Measurements from ENCODE around the gene KLC1.
"Not testable (repeated sequence)": the region's sequence is repeated elsewhere in the genome, so short reads cannot be mapped to it uniquely, and the experiment has no call there.

GRCh38 chr14:103609081-103609480 lies 19.9 kb upstream of the KLC1 start:
- not testable (repeated sequence) for TF ChIP-seq POLR2A (IDR thresholded peaks at IDR 0.05; ENCODE audit: low read length); CBX2 (IDR thresholded peaks at IDR 0.05; ENCODE audit: borderline replicate concordance, low read depth); MAZ (IDR thresholded peaks at IDR 0.05; ENCODE audit: borderline replicate concordance, low read depth, low read length); EP300 (IDR thresholded peaks at IDR 0.05); CTCF (IDR thresholded peaks at IDR 0.05); USF2 (IDR thresholded peaks at IDR 0.05); HDAC2 (IDR thresholded peaks at IDR 0.05); RNF2 (IDR thresholded peaks at IDR 0.05; ENCODE audit: borderline replicate concordance, low read depth); CHD4 (IDR thresholded peaks at IDR 0.05; ENCODE audit: borderline replicate concordance)

Data from A549 (cell line).